Stimulated activated CD8-positive, alpha-beta memory T cell treated with anti-CD3 and anti-CD28 coated beads, Interleukin-7, amount 100 ng/mL, for 1 hour (primary cell): ENCODE results near the gene TP53BP1.
"Not testable (repeated sequence)": the region's sequence is repeated elsewhere in the genome, so short reads cannot be mapped to it uniquely, and the experiment has no call there.

ENCODE experiments used
- DNase-seq, 2 donors: peaks; one replicate each; pipeline ENCODE4 v3.0.0-alpha.2; 2020; ENCODE audit warnings: low read depth in 2 of 2

Gene TP53BP1

DNA sequence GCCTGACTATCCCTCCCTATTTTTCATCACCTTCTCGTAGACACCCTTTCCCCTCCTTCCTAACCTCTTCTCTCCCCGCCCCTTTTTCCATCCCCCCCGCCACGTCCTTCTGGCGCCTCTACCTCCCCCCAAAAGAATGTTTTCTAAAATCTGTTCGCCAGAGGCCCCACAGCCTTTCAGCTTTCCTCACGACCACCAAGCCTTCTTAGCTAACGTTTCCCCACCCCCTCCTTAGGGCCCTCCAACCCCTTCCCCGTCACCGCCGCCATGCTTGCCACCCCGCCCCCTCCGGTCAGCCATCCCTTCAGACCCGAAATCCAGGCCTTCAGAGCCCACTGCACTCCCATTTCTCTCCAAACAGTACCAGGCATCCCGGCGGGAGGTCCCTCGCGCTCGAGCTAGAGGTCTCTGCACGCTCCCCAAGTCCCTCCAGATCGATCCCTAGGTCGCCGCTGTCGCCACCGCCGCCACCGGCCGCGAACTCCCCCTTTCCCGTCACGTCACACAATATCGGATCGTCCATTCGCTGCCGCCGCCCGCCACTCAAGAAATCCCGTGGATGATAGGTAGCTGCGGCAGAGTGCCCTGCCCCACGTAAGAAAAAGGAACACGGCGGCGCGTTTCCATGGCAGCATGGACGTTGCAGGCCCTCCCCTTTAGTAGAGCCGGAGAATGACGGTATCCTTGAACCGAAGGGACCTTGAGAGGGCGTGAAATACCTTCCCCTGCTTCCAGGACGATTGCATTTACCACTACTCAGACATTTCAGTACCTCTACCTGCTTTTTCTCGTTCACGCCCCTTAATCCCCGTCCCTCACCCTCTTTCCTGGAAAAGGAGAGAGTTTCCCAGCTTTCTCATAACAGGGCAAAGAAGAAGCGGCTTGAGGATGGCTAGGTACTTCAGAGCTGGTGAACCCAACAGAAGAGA lies at the start of gene TP53BP1:
Gene TP53BP1 (minus strand): TSS at position 484 of the 929 bp plus-strand sequence. CDS start 113 bp downstream, at position 371.
- peak; percentile 87 to 90 for DNase-seq

- DNase-seq, result no peak
Measured at GRCh38 chr15:43541785-43542184, 48.8 kb upstream of the TP53BP1 start.

DNA sequence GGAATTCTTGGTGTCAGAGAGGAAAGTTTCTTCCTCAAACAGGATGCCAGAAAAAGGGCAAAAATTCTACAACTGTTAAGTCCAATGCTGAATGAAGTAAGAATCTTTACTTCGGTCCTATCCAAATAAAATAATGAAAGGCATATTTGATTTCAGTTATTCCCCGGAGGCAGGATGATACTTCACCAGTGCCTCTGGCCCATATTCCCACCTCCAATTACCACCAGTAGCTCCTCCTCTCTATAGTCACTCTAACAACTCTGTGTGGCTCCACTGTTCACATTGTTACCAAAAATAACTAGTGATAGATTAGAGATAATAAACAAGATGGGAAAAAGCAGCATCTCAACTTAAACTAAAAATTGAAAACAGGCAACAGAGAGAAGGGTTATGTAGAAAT lies 45.1 kb upstream of the TP53BP1 start:
- no peak for DNase-seq

- no peak for DNase-seq
Measured at GRCh38 chr15:43534897-43535296, 41.9 kb upstream of the TP53BP1 start.

GRCh38 chr15:43532826-43533225 lies 39.9 kb upstream of the TP53BP1 start:
- not testable (repeated sequence) for DNase-seq

DNA sequence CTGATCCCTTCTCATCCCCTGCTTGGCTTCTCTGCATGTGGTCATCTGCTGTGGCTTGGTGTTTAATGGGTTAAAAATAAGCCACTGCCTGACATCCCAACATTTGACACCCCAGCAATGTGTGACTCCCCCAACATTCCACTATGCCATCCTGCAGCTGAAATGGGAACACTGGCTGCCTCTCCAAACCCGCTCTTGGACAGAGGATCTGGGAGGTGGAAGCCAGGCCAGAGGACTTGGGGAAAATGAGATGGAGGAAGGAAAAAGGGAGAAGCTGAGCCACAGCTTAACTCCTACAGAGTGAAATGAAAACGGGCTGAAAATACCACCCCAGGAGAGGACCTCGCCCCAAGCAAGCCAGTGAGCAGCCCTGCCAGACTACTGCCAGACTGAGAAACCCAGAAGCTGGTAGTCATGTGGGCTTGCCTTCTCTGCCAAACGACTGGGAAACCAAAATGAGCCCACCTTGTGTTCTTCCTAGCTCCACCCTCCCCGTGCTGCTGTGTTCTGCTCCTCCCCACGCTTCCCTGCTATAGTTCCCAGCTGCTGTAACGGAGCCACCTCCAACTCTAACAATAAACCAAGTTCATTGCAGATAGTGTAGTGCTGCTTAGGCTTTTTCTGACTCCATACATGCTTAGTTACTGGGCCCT lies 38.2 kb upstream of the TP53BP1 start:
- DNase-seq, result no peak

DNA sequence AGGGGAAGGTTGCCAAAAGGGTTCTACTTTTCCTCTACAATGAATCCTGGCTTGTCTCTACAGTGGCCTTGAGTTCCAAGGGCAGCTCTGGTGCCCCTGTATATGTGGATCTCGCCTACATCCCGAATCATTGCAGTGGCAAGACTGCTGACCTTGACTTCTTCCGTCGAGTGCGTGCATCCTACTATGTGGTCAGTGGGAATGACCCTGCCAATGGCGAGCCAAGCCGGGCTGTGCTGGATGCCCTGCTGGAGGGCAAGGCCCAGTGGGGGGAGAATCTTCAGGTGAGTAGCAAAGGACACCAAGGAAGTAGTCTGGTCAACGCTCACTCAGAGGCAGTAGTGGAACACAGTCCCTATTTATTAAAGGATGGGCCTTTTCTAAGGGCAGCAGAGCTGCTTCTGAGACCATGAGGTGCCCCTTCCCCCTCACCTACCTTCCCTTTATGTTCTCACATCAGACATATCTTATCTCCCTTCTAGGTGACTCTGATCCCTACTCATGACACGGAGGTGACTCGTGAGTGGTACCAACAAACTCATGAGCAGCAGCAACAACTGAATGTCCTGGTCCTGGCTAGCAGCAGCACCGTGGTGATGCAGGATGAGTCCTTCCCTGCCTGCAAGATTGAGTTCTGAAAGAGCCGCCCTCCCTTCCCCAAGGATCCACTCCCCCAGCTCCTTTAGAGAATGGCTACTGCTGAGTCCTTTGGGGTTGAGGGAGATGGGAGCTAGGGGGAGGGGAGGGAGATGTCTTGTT lies 36.8 kb upstream of the TP53BP1 start:
- DNase-seq, result no peak

DNA sequence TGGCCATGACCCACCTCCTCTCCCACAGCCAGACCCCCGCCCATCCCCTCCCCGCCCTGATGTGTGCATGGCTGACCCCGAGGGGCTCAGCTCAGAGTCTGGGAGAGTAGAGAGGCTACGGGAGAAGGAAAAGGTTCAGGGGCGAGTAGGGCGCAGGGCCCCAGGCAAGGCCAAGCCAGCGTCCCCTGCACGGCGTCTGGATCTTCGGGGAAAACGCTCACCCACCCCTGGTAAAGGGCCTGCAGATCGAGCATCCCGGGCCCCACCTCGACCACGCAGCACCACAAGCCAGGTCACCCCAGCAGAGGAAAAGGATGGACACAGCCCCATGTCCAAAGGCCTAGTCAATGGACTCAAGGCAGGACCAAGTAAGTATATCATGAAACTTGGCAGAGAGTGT lies 36.2 kb upstream of the TP53BP1 start:
- DNase-seq, result no peak

DNA sequence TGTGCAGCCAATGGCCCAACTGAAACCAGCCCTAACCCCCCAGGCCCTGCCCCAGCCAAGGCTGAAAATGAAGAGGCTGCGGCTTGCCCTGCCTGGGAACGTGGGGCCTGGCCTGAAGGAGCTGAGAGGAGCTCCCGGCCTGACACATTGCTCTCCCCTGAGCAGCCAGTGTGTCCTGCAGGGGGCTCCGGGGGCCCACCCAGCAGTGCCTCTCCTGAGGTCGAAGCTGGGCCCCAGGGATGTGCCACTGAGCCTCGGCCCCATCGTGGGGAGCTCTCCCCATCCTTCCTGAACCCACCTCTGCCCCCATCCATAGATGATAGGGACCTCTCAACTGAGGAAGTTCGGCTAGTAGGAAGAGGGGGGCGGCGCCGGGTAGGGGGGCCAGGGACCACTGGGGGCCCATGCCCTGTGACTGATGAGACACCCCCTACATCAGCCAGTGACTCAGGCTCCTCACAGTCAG lies 35.6 kb upstream of the TP53BP1 start:
- no peak for DNase-seq

DNA sequence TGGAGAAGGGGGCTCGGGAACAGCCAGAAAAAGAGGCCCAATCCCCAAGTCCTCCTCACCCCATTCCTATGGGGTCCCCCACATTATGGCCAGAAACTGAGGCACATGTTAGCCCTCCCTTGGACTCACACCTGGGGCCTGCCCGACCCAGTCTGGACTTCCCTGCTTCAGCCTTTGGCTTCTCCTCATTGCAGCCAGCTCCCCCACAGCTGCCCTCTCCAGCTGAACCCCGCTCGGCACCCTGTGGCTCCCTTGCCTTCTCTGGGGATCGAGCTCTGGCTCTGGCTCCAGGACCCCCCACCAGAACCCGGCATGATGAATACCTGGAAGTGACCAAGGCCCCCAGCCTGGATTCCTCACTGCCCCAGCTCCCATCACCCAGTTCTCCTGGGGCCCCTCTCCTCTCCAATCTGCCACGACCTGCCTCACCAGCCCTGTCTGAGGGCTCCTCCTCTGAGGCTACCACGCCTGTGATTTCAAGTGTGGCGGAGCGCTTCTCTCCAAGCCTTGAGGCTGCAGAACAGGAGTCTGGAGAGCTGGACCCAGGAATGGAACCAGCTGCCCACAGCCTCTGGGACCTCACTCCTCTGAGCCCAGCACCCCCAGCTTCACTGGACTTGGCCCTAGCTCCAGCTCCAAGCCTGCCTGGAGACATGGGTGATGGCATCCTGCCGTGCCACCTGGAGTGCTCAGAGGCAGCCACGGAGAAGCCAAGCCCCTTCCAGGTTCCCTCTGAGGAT lies 35.0 kb upstream of the TP53BP1 start:
- DNase-seq, result no peak

DNA sequence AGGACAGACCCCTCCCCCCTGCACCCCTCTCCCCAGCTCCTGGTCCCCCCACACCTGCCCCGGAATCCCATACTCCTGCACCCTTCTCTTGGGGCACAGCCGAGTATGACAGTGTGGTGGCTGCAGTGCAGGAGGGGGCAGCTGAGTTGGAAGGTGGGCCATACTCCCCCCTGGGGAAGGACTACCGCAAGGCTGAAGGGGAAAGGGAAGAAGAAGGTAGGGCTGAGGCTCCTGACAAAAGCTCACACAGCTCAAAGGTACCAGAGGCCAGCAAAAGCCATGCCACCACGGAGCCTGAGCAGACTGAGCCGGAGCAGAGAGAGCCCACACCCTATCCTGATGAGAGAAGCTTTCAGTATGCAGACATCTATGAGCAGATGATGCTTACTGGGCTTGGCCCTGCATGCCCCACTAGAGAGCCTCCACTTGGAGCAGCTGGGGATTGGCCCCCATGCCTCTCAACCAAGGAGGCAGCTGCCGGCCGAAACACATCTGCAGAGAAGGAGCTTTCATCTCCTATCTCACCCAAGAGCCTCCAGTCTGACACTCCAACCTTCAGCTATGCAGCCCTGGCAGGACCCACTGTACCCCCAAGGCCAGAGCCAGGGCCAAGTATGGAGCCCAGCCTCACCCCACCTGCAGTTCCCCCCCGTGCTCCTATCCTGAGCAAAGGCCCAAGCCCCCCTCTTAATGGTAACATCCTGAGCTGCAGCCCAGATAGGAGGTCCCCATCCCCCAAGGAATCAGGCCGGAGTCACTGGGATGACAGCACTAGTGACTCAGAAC lies 34.3 kb upstream of the TP53BP1 start:
- DNase-seq, result no peak

DNA sequence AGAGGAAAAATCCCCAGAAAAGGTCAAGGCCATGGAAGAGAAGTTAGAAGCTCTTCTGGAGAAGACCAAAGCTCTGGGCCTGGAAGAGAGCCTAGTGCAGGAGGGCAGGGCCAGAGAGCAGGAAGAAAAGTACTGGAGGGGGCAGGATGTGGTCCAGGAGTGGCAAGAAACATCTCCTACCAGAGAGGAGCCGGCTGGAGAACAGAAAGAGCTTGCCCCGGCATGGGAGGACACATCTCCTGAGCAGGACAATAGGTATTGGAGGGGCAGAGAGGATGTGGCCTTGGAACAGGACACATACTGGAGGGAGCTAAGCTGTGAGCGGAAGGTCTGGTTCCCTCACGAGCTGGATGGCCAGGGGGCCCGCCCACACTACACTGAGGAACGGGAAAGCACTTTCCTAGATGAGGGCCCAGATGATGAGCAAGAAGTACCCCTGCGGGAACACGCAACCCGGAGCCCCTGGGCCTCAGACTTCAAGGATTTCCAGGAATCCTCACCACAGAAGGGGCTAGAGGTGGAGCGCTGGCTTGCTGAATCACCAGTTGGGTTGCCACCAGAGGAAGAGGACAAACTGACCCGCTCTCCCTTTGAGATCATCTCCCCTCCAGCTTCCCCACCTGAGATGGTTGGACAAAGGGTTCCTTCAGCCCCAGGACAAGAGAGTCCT lies 33.4 kb upstream of the TP53BP1 start:
- DNase-seq, result no peak

GRCh38 chr15:43525131-43525530 lies 32.2 kb upstream of the TP53BP1 start:
- no peak for DNase-seq

DNA sequence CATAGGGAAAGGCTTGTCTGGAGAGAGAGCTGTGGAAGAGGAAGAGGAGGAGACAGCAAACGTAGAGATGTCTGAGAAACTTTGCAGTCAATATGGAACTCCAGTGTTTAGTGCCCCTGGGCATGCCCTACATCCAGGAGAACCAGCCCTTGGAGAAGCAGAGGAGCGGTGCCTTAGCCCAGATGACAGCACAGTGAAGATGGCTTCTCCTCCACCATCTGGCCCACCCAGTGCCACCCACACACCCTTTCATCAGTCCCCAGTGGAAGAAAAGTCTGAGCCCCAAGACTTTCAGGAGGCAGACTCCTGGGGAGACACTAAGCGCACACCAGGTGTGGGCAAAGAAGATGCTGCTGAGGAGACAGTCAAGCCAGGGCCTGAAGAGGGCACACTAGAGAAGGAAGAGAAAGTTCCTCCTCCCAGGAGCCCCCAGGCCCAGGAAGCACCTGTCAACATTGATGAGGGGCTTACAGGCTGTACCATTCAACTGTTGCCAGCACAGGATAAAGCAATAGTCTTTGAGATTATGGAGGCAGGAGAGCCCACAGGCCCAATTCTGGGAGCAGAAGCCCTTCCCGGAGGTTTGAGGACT lies 31.4 kb upstream of the TP53BP1 start:
- DNase-seq, result no peak

DNA sequence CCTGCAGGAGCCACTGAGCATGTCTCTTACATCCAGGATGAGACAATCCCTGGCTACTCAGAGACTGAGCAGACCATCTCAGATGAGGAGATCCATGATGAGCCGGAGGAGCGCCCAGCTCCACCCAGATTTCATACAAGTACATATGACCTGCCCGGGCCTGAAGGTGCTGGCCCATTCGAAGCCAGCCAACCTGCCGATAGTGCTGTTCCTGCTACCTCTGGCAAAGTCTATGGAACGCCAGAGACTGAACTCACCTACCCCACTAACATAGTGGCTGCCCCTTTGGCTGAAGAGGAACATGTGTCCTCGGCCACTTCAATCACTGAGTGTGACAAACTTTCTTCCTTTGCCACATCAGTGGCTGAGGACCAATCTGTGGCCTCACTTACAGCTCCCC lies 30.7 kb upstream of the TP53BP1 start:
- no peak for DNase-seq

DNA sequence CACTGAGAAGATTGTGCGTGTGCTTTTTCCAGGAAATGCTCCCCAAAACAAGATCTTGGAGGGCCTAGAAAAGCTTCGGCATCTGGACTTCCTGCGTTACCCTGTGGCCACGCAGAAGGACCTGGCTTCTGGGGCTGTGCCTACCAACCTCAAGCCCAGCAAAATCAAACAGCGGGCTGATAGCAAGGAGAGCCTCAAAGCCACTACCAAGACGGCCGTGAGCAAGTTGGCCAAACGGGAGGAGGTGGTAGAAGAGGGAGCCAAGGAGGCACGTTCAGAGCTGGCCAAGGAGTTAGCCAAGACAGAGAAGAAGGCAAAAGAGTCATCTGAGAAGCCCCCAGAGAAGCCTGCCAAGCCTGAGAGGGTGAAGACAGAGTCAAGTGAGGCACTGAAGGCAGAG lies 29.3 kb upstream of the TP53BP1 start:
- no peak for DNase-seq

- DNase-seq, result no peak
Measured at GRCh38 chr15:43521419-43521818, 28.5 kb upstream of the TP53BP1 start.

- no peak for DNase-seq
Measured at GRCh38 chr15:43520138-43520537, 27.2 kb upstream of the TP53BP1 start.

GRCh38 chr15:43519196-43519595 lies 26.2 kb upstream of the TP53BP1 start:
- DNase-seq, result no peak
